ENCODE measurements around the gene SLC25A3.
A peak's percentile ranks its signal among the peaks of the same experiment; 100 is the strongest.

Gene SLC25A3

DNA sequence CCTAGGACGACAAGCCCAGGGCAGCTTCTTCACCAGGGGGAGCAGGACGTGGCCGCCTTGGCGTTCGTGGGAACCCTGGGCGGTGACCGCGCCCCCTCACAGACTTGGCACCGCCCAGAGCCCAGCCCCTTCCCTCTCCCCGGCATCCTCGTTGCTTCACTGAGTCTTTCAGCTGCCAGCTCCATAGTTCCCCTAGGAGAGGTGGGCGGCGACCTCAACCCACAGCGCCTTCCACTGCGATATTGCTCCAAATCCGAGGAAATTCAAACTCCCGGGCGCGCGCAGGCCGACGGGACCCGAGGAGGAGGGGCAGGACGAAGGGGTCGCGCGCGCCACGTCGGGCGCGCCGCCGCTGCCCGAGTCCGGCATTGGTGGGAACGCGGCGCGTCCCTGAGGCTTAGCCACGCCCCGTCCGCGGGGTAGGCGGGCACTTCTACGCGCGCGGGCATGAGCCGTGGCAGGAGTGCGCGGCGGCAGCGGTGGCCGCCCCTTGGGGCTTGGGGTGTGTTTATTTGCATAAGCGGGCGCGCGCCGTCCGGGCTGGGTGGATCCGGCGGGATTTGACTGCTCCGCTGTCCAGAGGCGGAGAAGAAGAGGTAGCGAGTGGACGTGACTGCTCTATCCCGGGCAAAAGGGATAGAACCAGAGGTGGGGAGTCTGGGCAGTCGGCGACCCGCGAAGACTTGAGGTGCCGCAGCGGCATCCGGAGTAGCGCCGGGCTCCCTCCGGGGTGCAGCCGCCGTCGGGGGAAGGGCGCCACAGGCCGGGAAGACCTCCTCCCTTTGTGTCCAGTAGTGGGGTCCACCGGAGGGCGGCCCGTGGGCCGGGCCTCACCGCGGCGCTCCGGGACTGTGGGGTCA, 51.5 kb downstream of the SLC25A3 start, which contains the start of the genes APAF1 and IKBIP:
APAF1 (plus strand) TSS at position 579 of the 860 bp plus-strand sequence. CDS start 3,070 bp downstream, outside the sequence.
IKBIP (minus strand) TSS at position 77 of the 860 bp plus-strand sequence. CDS start 87 bp downstream, outside the sequence.
- Histone ChIP-seq H4K12ac (ENCODE audit: low read depth, low read length) (peak within 1 kb of the TSS; percentile 74), H3K4me2 (ENCODE audit: low read length) (peak within 1 kb of the TSS; percentile 83), H3K4ac (ENCODE audit: low read depth, low read length) (peak within 1 kb of the TSS; percentile 77), H3K79me2 (ENCODE audit: control insufficient read depth, insufficient read depth, low read length, poor library complexity) (peaks cover 13% of the 10 kb centered on the region), H3K18ac (ENCODE audit: low read length) (peak within 1 kb of the TSS; percentile 95), H3K9me3 (ENCODE audit: insufficient read depth, low read depth, low read length) (no peaks in the 10 kb centered on the region), H3K14ac (ENCODE audit: low read length) (peak within 1 kb of the TSS; percentile 93), H3K79me1 (ENCODE audit: low read length) (peaks cover 12% of the 10 kb centered on the region), H2BK120ac (ENCODE audit: insufficient read depth, low read length, poor library complexity) (peak within 1 kb of the TSS; percentile 87), H2AK5ac (ENCODE audit: low read length) (peak within 1 kb of the TSS; percentile 71), H2AFZ (ENCODE audit: insufficient read depth, low read length, poor library complexity) (peak within 1 kb of the TSS; percentile 99), H3K36me3 (ENCODE audit: control insufficient read depth in 1 of 2, insufficient read depth in 2 of 2, low read length in 2 of 2) (peaks cover 0 to 6% of the 10 kb centered on the region in 2 experiments), H3K4me3 (ENCODE audit: low read depth, low read length) (peak within 1 kb of the TSS; percentile 94), H4K91ac (ENCODE audit: low read depth, low read length) (peak within 1 kb of the TSS; percentile 94), H2BK12ac (ENCODE audit: low read length) (no peak within 1 kb of the TSS), H3K4me1 (ENCODE audit: control insufficient read depth in 1 of 2, insufficient read depth in 2 of 2, low read length in 2 of 2) (no peaks in the 10 kb centered on the region), H2BK5ac (ENCODE audit: low read depth, low read length, poor library complexity) (peak within 1 kb of the TSS; percentile 87), H3K27ac (ENCODE audit: low read depth, low read length) (peak within 1 kb of the TSS; percentile 93), H3K9ac (ENCODE audit: low read length) (peak within 1 kb of the TSS; percentile 89), H3K23ac (ENCODE audit: low read length) (no peak within 1 kb of the TSS), H3K27me3 (ENCODE audit: insufficient read depth, low read length) (no peaks in the 10 kb centered on the region), H4K8ac (ENCODE audit: low read depth, low read length) (peak within 1 kb of the TSS; percentile 86)
- WGBS (ENCODE audit: extremely low coverage, insufficient coverage, insufficient read length): no CpG with 5 or more reads among the region's 91 CpGs
- peak; percentile 95 to 97 for DNase-seq

DNA sequence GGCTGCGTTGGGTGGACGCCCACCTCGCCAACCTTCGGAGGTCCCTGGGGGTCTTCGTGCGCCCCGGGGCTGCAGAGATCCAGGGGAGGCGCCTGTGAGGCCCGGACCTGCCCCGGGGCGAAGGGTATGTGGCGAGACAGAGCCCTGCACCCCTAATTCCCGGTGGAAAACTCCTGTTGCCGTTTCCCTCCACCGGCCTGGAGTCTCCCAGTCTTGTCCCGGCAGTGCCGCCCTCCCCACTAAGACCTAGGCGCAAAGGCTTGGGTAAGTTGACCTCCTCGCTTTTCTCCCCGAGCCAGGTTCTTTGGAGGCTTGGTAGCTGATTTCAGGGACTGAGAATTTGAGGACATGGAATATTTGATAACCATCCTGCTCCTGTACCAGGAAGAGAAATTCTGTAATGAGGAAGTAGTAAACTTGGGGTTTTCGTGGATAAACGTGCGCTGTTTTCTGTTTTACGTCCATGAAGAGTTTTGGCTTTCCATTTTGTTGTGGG, 52.1 kb downstream of the SLC25A3 start:
- Histone ChIP-seq H2BK12ac (ENCODE audit: low read length) (no peak overlapping the region), H4K91ac (ENCODE audit: low read depth, low read length) (peak overlapping the region; percentile 59), H3K36me3 (ENCODE audit: control insufficient read depth in 1 of 2, insufficient read depth in 2 of 2, low read length in 2 of 2) (peaks cover 0 to 8% of the 10 kb centered on the region in 2 experiments), H4K12ac (ENCODE audit: low read depth, low read length) (peak overlapping the region; percentile 64), H2AFZ (ENCODE audit: insufficient read depth, low read length, poor library complexity) (peak overlapping the region; percentile 86), H3K4me2 (ENCODE audit: low read length) (peak overlapping the region; percentile 78), H3K79me2 (ENCODE audit: control insufficient read depth, insufficient read depth, low read length, poor library complexity) (peaks cover 13% of the 10 kb centered on the region), H3K4me3 (ENCODE audit: low read depth, low read length) (peak overlapping the region; percentile 94), H2BK120ac (ENCODE audit: insufficient read depth, low read length, poor library complexity) (peak overlapping the region; percentile 52), H3K27me3 (ENCODE audit: insufficient read depth, low read length) (no peaks in the 10 kb centered on the region), H3K79me1 (ENCODE audit: low read length) (peaks cover 12% of the 10 kb centered on the region), H3K14ac (ENCODE audit: low read length) (peak overlapping the region; percentile 80), H4K8ac (ENCODE audit: low read depth, low read length) (peak overlapping the region; percentile 72), H3K9ac (ENCODE audit: low read length) (peak overlapping the region; percentile 89), H3K9me3 (ENCODE audit: insufficient read depth, low read depth, low read length) (no peaks in the 10 kb centered on the region), H2AK5ac (ENCODE audit: low read length) (peak overlapping the region; percentile 22), H3K23ac (ENCODE audit: low read length) (no peak overlapping the region), H3K27ac (ENCODE audit: low read depth, low read length) (peak overlapping the region; percentile 73), H3K4me1 (ENCODE audit: control insufficient read depth in 1 of 2, insufficient read depth in 2 of 2, low read length in 2 of 2) (no peaks in the 10 kb centered on the region), H3K4ac (ENCODE audit: low read depth, low read length) (peak overlapping the region; percentile 77), H3K18ac (ENCODE audit: low read length) (peak overlapping the region; percentile 81), H2BK5ac (ENCODE audit: low read depth, low read length, poor library complexity) (peak overlapping the region; percentile 26)
- no CpG with 5 or more reads among the region's 24 CpGs for WGBS (ENCODE audit: extremely low coverage, insufficient coverage, insufficient read length)
- peak; percentile 8 to 44 for DNase-seq

DNA sequence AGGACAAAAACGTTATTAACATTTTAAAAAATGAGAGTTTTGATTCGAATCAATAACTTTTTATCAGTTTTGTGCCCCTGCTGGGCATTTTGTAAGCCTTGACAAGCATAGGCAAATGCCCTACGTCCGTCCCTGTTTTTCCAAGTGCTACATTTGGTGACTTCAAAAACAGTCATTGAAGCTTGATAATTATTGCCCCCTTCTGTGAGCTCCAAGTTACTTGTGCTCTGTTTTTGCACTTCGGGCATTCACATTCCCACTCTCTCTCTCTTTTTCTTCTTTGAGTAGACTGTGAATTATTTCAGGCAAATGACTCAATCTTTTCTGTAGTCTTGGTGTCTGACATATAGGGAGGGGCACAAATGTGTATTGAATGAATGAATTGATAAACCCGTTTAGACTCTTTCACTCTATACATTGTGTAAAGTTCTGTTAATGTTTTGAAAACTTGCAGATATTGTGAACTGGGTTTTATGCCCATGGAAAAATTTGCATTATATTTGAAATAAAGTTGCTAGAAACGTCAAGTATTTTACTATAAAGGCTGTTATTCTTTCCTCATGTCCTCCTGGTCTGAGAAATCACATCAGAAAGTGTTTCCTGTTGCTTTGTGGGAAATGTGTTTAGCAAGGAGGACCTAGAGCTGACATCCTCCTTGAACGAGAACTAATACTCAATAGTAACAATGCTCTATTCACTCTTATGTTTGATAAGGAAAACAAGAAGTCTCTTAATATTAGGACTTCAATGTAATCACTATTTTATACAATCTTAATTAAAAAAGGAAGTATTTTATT, 53.0 kb downstream of the SLC25A3 start:
- H3K4me2 ChIP-seq (ENCODE audit: low read length): peak overlapping the region; percentile 83
- no peaks in the 10 kb centered on the region for H3K4me1 ChIP-seq (ENCODE audit: control insufficient read depth in 1 of 2, insufficient read depth in 2 of 2, low read length in 2 of 2)
- no peak overlapping the region for H3K9ac ChIP-seq (ENCODE audit: low read length)
- H2BK120ac ChIP-seq (ENCODE audit: insufficient read depth, low read length, poor library complexity): no peak overlapping the region
- DNase-seq: peak in 1 of 2 donors; percentile 16
- no peaks in the 10 kb centered on the region for H3K9me3 ChIP-seq (ENCODE audit: insufficient read depth, low read depth, low read length)
- WGBS (ENCODE audit: extremely low coverage, insufficient coverage, insufficient read length): no CpG with 5 or more reads among the region's 8 CpGs
- no peak overlapping the region for H2BK12ac ChIP-seq (ENCODE audit: low read length)
- H3K79me1 ChIP-seq (ENCODE audit: low read length): peaks cover 12% of the 10 kb centered on the region
- H3K4me3 ChIP-seq (ENCODE audit: low read depth, low read length): no peak overlapping the region
- peaks cover under 1 to 8% of the 10 kb centered on the region in 2 experiments for H3K36me3 ChIP-seq (ENCODE audit: control insufficient read depth in 1 of 2, insufficient read depth in 2 of 2, low read length in 2 of 2)
- H4K8ac ChIP-seq (ENCODE audit: low read depth, low read length): no peak overlapping the region
- no peak overlapping the region for H3K4ac ChIP-seq (ENCODE audit: low read depth, low read length)
- no peak overlapping the region for H2AK5ac ChIP-seq (ENCODE audit: low read length)
- H3K18ac ChIP-seq (ENCODE audit: low read length): no peak overlapping the region
- no peak overlapping the region for H3K27ac ChIP-seq (ENCODE audit: low read depth, low read length)
- no peak overlapping the region for H4K12ac ChIP-seq (ENCODE audit: low read depth, low read length)
- no peak overlapping the region for H4K91ac ChIP-seq (ENCODE audit: low read depth, low read length)
- H2BK5ac ChIP-seq (ENCODE audit: low read depth, low read length, poor library complexity): no peak overlapping the region
- no peaks in the 10 kb centered on the region for H3K27me3 ChIP-seq (ENCODE audit: insufficient read depth, low read length)
- peaks cover 13% of the 10 kb centered on the region for H3K79me2 ChIP-seq (ENCODE audit: control insufficient read depth, insufficient read depth, low read length, poor library complexity)
- H2AFZ ChIP-seq (ENCODE audit: insufficient read depth, low read length, poor library complexity): no peak overlapping the region
- H3K23ac ChIP-seq (ENCODE audit: low read length): no peak overlapping the region
- H3K14ac ChIP-seq (ENCODE audit: low read length): no peak overlapping the region

DNA sequence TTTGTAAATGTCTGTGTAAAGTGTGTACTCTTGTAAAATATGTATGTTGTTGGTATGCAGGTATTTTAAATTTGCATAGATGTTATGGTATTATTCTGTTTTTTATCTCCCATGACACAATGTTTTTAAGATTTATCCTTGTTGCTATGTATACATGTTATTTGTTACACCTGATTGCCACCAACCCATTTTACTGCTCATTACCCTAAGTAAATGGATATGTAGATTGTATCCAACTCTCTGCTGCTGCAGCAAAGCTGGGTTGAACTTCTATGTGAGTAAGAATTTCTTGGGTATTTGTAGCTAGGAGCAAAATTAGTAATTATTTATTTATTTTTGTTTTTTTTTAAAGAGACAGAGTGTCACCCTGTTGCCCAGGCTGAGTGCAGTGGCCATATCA, 57.8 kb downstream of the SLC25A3 start:
- H3K14ac ChIP-seq (ENCODE audit: low read length): no peak overlapping the region
- no peak overlapping the region for H4K91ac ChIP-seq (ENCODE audit: low read depth, low read length)
- no peak overlapping the region for H4K8ac ChIP-seq (ENCODE audit: low read depth, low read length)
- H4K12ac ChIP-seq (ENCODE audit: low read depth, low read length): no peak overlapping the region
- H3K27me3 ChIP-seq (ENCODE audit: insufficient read depth, low read length): no peaks in the 10 kb centered on the region
- no peak overlapping the region for H3K4me3 ChIP-seq (ENCODE audit: low read depth, low read length)
- H3K18ac ChIP-seq (ENCODE audit: low read length): no peak overlapping the region
- no peak overlapping the region for H2BK120ac ChIP-seq (ENCODE audit: insufficient read depth, low read length, poor library complexity)
- H3K79me2 ChIP-seq (ENCODE audit: control insufficient read depth, insufficient read depth, low read length, poor library complexity): no peaks in the 10 kb centered on the region
- no peak overlapping the region for H3K4ac ChIP-seq (ENCODE audit: low read depth, low read length)
- H3K79me1 ChIP-seq (ENCODE audit: low read length): no peaks in the 10 kb centered on the region
- no peak overlapping the region for H3K27ac ChIP-seq (ENCODE audit: low read depth, low read length)
- no peak overlapping the region for H2AFZ ChIP-seq (ENCODE audit: insufficient read depth, low read length, poor library complexity)
- H2BK5ac ChIP-seq (ENCODE audit: low read depth, low read length, poor library complexity): no peak overlapping the region
- peak in 1 of 2 donors; percentile 12 for DNase-seq
- H3K4me1 ChIP-seq (ENCODE audit: control insufficient read depth in 1 of 2, insufficient read depth in 2 of 2, low read length in 2 of 2): no peaks in the 10 kb centered on the region
- H3K23ac ChIP-seq (ENCODE audit: low read length): no peak overlapping the region
- peaks cover 4 to 13% of the 10 kb centered on the region in 2 experiments for H3K36me3 ChIP-seq (ENCODE audit: control insufficient read depth in 1 of 2, insufficient read depth in 2 of 2, low read length in 2 of 2)
- no peak overlapping the region for H2AK5ac ChIP-seq (ENCODE audit: low read length)
- H2BK12ac ChIP-seq (ENCODE audit: low read length): no peak overlapping the region
- H3K9me3 ChIP-seq (ENCODE audit: insufficient read depth, low read depth, low read length): no peaks in the 10 kb centered on the region
- H3K9ac ChIP-seq (ENCODE audit: low read length): no peak overlapping the region
- H3K4me2 ChIP-seq (ENCODE audit: low read length): no peak overlapping the region

All from trophoblast cell (in vitro differentiated cells and primary cell).